GM18519 (cell line): ENCODE measurements around the gene NEAT1.

Source experiments
- ATAC-seq: cut with Tn5 transposase; IDR thresholded peaks from one replicate; pipeline ENCODE4 v1.9.1; 2021; ENCODE audit warnings: mild to moderate bottlenecking, moderate library complexity; ENCODE audit not compliant: unreplicated experiment, low FRiP score

NEAT1 gene

GRCh38 chr11:65420979-65421793 is 1.4 kb upstream of the NEAT1 start:
- no peak for ATAC-seq

GRCh38 chr11:65421794-65422632 is 585 bp upstream of the NEAT1 start:
- ATAC-seq: no peak

GRCh38 chr11:65423516-65424204 is 1.1 kb downstream of the NEAT1 start:
- ATAC-seq: no peak

- ATAC-seq: no peak
Measured at GRCh38 chr11:65424205-65425104, 1.9 kb downstream of the NEAT1 start.

- no peak for ATAC-seq
Measured at GRCh38 chr11:65425105-65425970, 2.7 kb downstream of the NEAT1 start.

- no peak for ATAC-seq
Measured at GRCh38 chr11:65425971-65426838, 3.6 kb downstream of the NEAT1 start.

- ATAC-seq: no peak
Measured at GRCh38 chr11:65426839-65427690, 4.5 kb downstream of the NEAT1 start.

- ATAC-seq: no peak
Measured at GRCh38 chr11:65427691-65428577, 5.3 kb downstream of the NEAT1 start.

GRCh38 chr11:65428578-65429067 is 6.0 kb downstream of the NEAT1 start:
- ATAC-seq: no peak

GRCh38 chr11:65429068-65429681 is 6.6 kb downstream of the NEAT1 start:
- ATAC-seq: no peak

GRCh38 chr11:65429724-65430405 is 7.3 kb downstream of the NEAT1 start:
- no peak for ATAC-seq

GRCh38 chr11:65430406-65431217 is 8.0 kb downstream of the NEAT1 start:
- no peak for ATAC-seq

GRCh38 chr11:65431451-65432099 is 9.0 kb downstream of the NEAT1 start:
- ATAC-seq: no peak
